GM18526 (cell line): ENCODE measurements around the gene COL25A1.

Experiments
- POLR2A ChIP-seq: IDR thresholded peaks from 3 replicates; pipeline ENCODE4 v1.6.1; 2011; ENCODE audit not compliant: insufficient read length; ENCODE audit errors: extremely low read depth

COL25A1 gene

DNA sequence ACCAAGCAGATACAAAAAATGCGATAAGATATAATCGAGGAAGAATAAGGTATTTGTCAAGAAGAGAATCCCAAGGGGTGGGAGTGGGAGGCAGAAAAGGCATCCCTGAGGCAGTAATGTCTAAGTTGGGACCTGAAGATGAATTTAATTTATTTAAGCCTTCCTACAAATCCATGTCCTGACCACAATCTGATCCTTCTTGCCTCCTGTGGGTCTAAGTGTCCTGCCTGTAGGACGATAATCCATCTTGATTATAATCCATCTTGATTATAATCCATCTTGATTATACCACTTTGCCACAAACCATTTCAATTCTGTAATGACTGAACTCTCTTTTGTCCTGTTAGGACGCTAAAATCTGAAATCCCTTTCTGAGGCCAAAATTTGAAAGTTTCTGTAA, 130.2 kb downstream of the COL25A1 start:
- TF ChIP-seq POLR2A: no peak

GRCh38 chr4:109171070-109171469, 131.4 kb downstream of the COL25A1 start:
- no peak for TF ChIP-seq POLR2A

DNA sequence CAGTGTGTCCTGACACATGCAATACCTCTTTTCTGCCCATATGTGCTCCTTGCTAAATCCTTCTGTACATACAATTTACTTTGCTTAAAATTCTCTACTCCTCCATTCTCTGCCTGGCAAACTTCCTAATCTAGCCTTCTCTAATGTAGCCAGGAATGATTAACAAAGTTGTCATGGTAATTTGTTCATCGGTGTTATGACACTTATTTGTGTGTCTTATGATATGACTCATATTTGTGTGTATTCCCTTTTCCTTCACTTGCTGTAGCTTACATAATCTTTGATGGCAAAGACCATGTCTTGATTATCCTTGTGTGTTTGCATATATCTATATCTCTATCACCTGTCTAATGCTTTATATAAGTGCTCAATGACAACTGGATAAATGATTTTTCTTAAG, 133.3 kb downstream of the COL25A1 start:
- TF ChIP-seq POLR2A: no peak

DNA sequence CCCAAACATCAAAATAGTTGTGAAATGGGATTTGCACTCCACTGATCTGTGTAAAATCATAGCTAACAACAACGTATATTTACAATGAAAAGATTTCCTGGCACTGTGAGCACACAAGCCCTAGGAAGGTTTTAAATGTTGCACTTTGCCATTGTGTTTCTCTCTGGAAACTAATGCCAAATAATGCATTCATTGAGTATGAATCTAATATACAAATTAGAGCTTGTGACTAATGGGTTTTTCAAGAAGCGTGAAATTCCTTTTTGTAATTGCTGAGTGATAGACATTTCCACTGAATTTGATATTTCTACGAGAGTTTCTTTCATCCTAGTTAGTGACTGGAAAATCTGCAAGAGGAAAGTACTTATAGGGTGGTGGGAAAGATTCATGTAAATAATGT, 135.9 kb downstream of the COL25A1 start:
- TF ChIP-seq POLR2A: no peak

GRCh38 chr4:109166126-109166525, 136.3 kb downstream of the COL25A1 start:
- TF ChIP-seq POLR2A: no peak

- no peak for TF ChIP-seq POLR2A
Observed at GRCh38 chr4:109164011-109164410, 138.4 kb downstream of the COL25A1 start.

- TF ChIP-seq POLR2A: no peak
Observed at GRCh38 chr4:109163493-109163892, 139.0 kb downstream of the COL25A1 start.

DNA sequence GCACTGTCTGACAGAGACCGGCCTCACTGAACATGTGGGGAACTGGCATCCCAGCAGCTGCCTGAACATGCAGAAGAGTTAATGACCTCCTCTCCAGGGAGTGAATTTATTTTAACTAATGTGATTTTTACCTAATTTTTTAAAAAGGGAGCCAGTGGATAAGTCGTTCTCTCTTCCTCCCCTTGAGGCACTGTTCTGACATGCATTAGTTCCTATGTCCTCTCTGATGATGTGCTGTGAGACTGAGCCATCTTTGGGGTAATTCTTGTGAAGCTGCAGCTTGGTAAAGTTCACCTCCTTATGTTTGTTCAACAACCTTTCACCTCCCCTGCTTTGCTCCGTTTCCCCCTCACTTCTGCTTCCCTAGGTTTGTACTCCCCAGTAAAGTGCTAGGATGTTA, 139.7 kb downstream of the COL25A1 start:
- no peak for TF ChIP-seq POLR2A

- no peak for TF ChIP-seq POLR2A
Observed at GRCh38 chr4:109160494-109160893, 142.0 kb downstream of the COL25A1 start.

DNA sequence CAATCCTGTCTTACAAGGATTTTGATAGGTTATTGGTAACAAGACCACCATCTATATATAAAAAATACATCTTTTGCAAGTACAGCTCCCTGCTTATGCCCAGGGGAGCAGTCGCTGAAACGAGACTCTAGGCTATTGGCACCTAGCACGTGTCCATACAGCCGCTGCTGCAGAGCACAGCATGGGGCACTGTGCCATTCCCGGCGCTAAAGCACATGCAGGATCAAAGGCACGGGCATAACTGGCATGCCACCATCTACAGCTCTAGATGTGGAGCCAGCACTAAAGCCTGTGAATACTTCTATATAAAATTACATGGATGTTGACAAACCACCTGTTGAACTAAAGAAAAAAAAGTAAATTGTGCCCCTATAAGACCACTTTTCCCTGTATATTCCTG, 144.8 kb downstream of the COL25A1 start:
- no peak for TF ChIP-seq POLR2A

DNA sequence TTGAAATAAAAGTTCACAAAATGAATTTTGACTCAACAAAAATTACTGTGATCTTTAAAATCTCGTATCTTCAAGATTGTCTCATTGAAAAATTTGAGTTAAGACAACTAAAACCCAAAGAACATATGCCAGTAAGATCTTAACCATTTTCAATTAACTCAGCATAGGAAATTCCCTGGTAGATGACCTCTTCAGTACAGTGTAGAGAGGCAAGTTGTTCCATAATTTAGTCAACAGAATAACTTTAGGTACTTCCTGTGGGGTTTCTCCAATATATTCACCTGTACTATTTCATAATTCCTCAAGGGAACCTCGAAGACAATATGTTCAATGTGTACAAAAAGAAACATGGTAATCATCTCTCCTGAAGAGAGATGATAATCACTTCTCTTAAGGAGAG, 145.3 kb downstream of the COL25A1 start:
- TF ChIP-seq POLR2A: no peak

- TF ChIP-seq POLR2A: no peak
Observed at GRCh38 chr4:109156356-109156755, 146.1 kb downstream of the COL25A1 start.

GRCh38 chr4:109155682-109156283, 146.7 kb downstream of the COL25A1 start:
- TF ChIP-seq POLR2A: no peak

- no peak for TF ChIP-seq POLR2A
Observed at GRCh38 chr4:109155084-109155483, 147.4 kb downstream of the COL25A1 start.

DNA sequence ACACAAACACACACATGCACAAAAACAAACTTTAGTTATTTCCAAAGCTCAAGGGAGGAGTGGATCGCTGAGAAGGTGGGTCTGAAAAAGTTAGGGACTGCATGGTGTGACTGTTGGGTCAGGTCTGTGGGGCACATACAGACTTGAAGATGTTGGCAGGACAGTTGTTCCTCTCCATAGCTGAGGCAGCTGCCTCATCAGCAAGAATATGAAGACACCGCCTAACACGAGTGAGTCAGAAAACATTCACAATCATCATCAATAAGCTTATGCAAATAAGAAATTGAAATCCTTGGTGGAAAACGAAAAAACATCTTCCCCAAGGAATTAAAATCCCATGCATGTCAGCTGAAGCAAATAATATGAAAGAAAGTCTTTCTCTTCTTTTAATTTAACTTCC, 148.0 kb downstream of the COL25A1 start:
- TF ChIP-seq POLR2A: no peak

GRCh38 chr4:109149836-109150235, 152.6 kb downstream of the COL25A1 start:
- TF ChIP-seq POLR2A: no peak

- no peak for TF ChIP-seq POLR2A
Observed at GRCh38 chr4:109148577-109149075, 153.8 kb downstream of the COL25A1 start.
